SJSA1 (cell line): Measurements from ENCODE around the gene ATP1A2. TPM values are rescaled to one million over a fixed set of nuclear protein-coding genes. Genes with fewer than 3 reads are reported as not detected.

Experiments
- DNase-seq, 2 experiments: peaks; one replicate each; pipeline ENCODE4 v3.0.0-alpha.2; 2015 to 2020; ENCODE audit warnings: low spot score in 2 of 2, low read depth in 1 of 2
- H3K27ac ChIP-seq: fragments of 250-450 bp; sonication (Bioruptor Pico); 2 replicates; pipeline ENCODE4 v1.5.1; 2020; ENCODE audit warnings: mild to moderate bottlenecking, moderate library complexity
- H3K27me3 ChIP-seq: fragments of 250-450 bp; sonication (Bioruptor Pico); replicated peaks from 2 replicates; pipeline ENCODE4 v1.5.1; 2020; ENCODE audit warnings: mild to moderate bottlenecking, moderate library complexity
- H3K36me3 ChIP-seq: fragments of 250-450 bp; sonication (Bioruptor Pico); 2 replicates; pipeline ENCODE4 v1.5.1; 2020; ENCODE audit warnings: mild to moderate bottlenecking
- H3K4me1 ChIP-seq: fragments of 250-450 bp; sonication (Bioruptor Pico); replicated peaks from 2 replicates; pipeline ENCODE4 v1.6.1; 2021; ENCODE audit warnings: mild to moderate bottlenecking
- H3K4me3 ChIP-seq: fragments of 250-450 bp; sonication (Bioruptor Pico); 2 replicates; pipeline ENCODE4 v1.5.1; 2020; ENCODE audit warnings: mild to moderate bottlenecking
- H3K9me3 ChIP-seq: fragments of 250-450 bp; sonication (Bioruptor Pico); replicated peaks from 2 replicates; pipeline ENCODE4 v1.5.1; 2020; ENCODE audit warnings: mild to moderate bottlenecking
- total RNA-seq: library from RNA; depleted of rRNA; stranded (reverse); fragments of >200 nt; shearing (Covaris generic); gene quantifications from 2 replicates; pipeline ENCODE4 v1.2.3, GENCODE V29; 2014; rRNA removed

ATP1A2 gene
- total RNA-seq, 1 experiment from 2014 or later, result 1.2 TPM

DNA sequence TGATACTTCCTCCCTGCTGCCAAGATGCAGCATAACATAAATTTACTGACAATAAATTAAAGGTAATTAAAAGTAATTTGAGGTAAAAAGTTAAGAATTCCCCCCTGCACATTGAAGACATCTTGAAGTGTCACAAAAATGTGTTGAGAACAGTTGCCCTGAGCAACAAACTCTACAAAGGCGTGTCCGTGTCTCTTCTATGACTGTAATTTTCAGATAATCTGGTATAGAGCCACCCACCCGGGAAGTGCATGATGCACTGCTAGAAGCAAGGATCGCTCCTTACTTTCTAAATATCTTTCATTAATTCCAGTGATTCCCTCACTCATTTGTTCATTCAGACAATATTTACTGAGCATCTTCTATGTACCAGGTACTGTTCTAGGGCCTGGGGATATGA, 63.8 kb downstream of the ATP1A2 start:
- peaks cover 20% of the 10 kb centered on the region for H3K4me1 ChIP-seq
- DNase-seq, result no peak
- H3K27me3 ChIP-seq, result no peaks in the 10 kb centered on the region
- no peak overlapping the region for H3K27ac ChIP-seq
- H3K4me3 ChIP-seq, result no peak overlapping the region
- H3K9me3 ChIP-seq, result no peaks in the 10 kb centered on the region
- H3K36me3 ChIP-seq, result no peaks in the 10 kb centered on the region

- Histone ChIP-seq H3K4me3 (no peak overlapping the region), H3K36me3 (no peaks in the 10 kb centered on the region), H3K27me3 (no peaks in the 10 kb centered on the region), H3K27ac (no peak overlapping the region), H3K4me1 (peaks cover 26% of the 10 kb centered on the region), H3K9me3 (no peaks in the 10 kb centered on the region)
- no peak for DNase-seq
Observed at GRCh38 chr1:160186246-160186645, 70.7 kb downstream of the ATP1A2 start.

GRCh38 chr1:160186729-160187128, 71.2 kb downstream of the ATP1A2 start:
- no peak overlapping the region for H3K4me3 ChIP-seq
- DNase-seq, result no peak
- H3K9me3 ChIP-seq, result no peaks in the 10 kb centered on the region
- no peaks in the 10 kb centered on the region for H3K36me3 ChIP-seq
- no peak overlapping the region for H3K27ac ChIP-seq
- H3K4me1 ChIP-seq, result peaks cover 21% of the 10 kb centered on the region
- H3K27me3 ChIP-seq, result no peaks in the 10 kb centered on the region

- no peaks in the 10 kb centered on the region for H3K36me3 ChIP-seq
- H3K9me3 ChIP-seq, result no peaks in the 10 kb centered on the region
- no peaks in the 10 kb centered on the region for H3K27me3 ChIP-seq
- no peak overlapping the region for H3K27ac ChIP-seq
- DNase-seq, result no peak
- H3K4me3 ChIP-seq, result no peak overlapping the region
- H3K4me1 ChIP-seq, result peaks cover 24% of the 10 kb centered on the region
Observed at GRCh38 chr1:160187407-160187806, 71.8 kb downstream of the ATP1A2 start.

- Histone ChIP-seq H3K36me3 (no peaks in the 10 kb centered on the region), H3K27me3 (no peaks in the 10 kb centered on the region), H3K4me1 (peaks cover 24% of the 10 kb centered on the region), H3K27ac (no peak overlapping the region), H3K4me3 (no peak overlapping the region), H3K9me3 (no peaks in the 10 kb centered on the region)
- no peak for DNase-seq
Observed at GRCh38 chr1:160188341-160188740, 72.8 kb downstream of the ATP1A2 start.

DNA sequence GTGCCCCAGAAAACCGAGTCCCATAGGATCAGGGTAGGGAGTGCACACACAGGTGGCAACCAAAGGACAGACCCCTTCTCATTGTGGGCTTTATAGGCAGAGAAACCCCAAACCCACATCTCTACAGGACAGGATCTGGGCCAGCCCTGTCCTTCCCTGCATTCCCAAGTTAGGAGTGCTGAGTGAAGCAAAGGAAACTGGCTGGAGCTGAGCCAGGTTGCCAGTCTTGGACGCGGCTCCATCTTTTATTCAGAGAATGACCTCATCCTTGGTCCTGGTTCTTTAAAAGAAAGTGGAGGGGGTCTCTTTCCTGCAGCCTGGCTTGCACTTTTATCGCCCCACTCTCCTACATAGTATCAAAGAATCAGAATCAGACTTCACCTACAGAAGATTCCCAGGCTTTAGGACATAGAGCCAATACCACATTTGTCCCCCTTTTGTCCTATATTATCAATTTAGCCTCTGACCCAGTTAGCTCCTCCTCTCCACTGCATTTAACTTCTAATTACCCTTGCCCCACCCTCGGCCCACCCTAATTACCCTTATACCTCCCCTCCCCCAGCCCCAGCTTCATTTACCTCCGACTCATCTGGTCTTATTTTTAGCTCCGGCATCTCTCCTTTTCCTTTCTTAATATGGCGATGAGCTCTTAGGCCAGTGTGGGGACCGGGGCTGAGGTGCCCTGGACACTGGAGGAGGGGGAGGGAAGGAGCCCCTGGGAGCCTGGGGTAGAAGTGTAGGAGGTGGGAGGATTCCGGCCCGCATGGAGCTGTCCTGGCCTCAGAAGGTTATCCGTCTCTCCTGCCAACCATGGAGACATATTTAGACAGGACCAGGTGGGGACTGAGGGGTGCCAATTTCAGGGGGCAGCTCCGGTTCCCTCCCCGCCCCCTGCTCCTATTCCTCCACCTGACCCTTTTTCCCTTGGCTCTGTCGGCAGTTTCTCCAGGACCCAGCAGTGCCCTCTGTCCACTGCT, 74.4 kb downstream of the ATP1A2 start, which contains the start of gene CASQ1:
Gene CASQ1, plus strand, starts transcription at position 927 of the 977 bp plus-strand sequence. CDS start 177 bp downstream, outside the sequence.
- Histone ChIP-seq H3K4me3 (no peak within 1 kb of the TSS), H3K4me1 (peaks cover 23% of the 10 kb centered on the region), H3K27ac (no peak within 1 kb of the TSS), H3K9me3 (no peaks in the 10 kb centered on the region), H3K36me3 (no peaks in the 10 kb centered on the region), H3K27me3 (no peaks in the 10 kb centered on the region)
- no peak for DNase-seq

- Histone ChIP-seq H3K36me3 (no peaks in the 10 kb centered on the region), H3K4me3 (no peak overlapping the region), H3K27me3 (no peaks in the 10 kb centered on the region), H3K9me3 (no peaks in the 10 kb centered on the region), H3K27ac (no peak overlapping the region), H3K4me1 (peaks cover 23% of the 10 kb centered on the region)
- no peak for DNase-seq
Observed at GRCh38 chr1:160191756-160192155, 76.2 kb downstream of the ATP1A2 start.

- no peak for DNase-seq
- Histone ChIP-seq H3K27ac (no peak overlapping the region), H3K36me3 (no peaks in the 10 kb centered on the region), H3K4me1 (peaks cover 23% of the 10 kb centered on the region), H3K9me3 (no peaks in the 10 kb centered on the region), H3K27me3 (no peaks in the 10 kb centered on the region), H3K4me3 (no peak overlapping the region)
Observed at GRCh38 chr1:160192234-160192633, 76.7 kb downstream of the ATP1A2 start.

Other genes with a start within 250 kb of the ATP1A2 start
- gene CFAP45, start 215.6 kb upstream of the ATP1A2 start, total RNA-seq, result 0.61 TPM in 1 of 2 replicates, not detected in the other
- gene TAGLN2, start 190.3 kb upstream of the ATP1A2 start, total RNA-seq, result 601 and 809 TPM in 2 replicates
- gene IGSF9, start 170.1 kb upstream of the ATP1A2 start, total RNA-seq, result 0.16 TPM in 1 of 2 replicates, not detected in the other
- not detected in 2 replicates for gene SLAMF9, start 161.5 kb upstream of the ATP1A2 start, total RNA-seq
- gene PIGM, start 83.8 kb upstream of the ATP1A2 start, total RNA-seq, result 5.9 TPM in 2 replicates
- gene KCNJ10, start 45.6 kb upstream of the ATP1A2 start, total RNA-seq, result not detected in 2 replicates
- not detected in 2 replicates for gene KCNJ9, start 34.2 kb upstream of the ATP1A2 start, total RNA-seq
- 30.6 and 41.7 TPM in 2 replicates for gene IGSF8, start 17.1 kb upstream of the ATP1A2 start, total RNA-seq
- gene ATP1A4, start 35.8 kb downstream of the ATP1A2 start, total RNA-seq, result not detected in 2 replicates
- gene CASQ1, start 74.8 kb downstream of the ATP1A2 start, total RNA-seq, result not detected in 2 replicates
- gene PEA15, start 89.6 kb downstream of the ATP1A2 start, total RNA-seq, result 170 and 321 TPM in 2 replicates
- gene DCAF8, start 146.8 kb downstream of the ATP1A2 start, total RNA-seq, result 37.5 and 45.8 TPM in 2 replicates
- 51.9 and 61.0 TPM in 2 replicates for gene PEX19, start 169.4 kb downstream of the ATP1A2 start, total RNA-seq
- 162 and 191 TPM in 2 replicates for gene COPA, start 227.5 kb downstream of the ATP1A2 start, total RNA-seq
- 48.4 and 58.5 TPM in 2 replicates for gene NCSTN, start 227.6 kb downstream of the ATP1A2 start, total RNA-seq